ENCODE data around the gene CAST. TPM values are rescaled to one million over a fixed set of nuclear protein-coding genes. Genes with fewer than 3 reads are reported as not detected.

CAST gene
- total and polyA plus RNA-seq, 2 donors from 2014 or later = 83.2 to 282 TPM

DNA sequence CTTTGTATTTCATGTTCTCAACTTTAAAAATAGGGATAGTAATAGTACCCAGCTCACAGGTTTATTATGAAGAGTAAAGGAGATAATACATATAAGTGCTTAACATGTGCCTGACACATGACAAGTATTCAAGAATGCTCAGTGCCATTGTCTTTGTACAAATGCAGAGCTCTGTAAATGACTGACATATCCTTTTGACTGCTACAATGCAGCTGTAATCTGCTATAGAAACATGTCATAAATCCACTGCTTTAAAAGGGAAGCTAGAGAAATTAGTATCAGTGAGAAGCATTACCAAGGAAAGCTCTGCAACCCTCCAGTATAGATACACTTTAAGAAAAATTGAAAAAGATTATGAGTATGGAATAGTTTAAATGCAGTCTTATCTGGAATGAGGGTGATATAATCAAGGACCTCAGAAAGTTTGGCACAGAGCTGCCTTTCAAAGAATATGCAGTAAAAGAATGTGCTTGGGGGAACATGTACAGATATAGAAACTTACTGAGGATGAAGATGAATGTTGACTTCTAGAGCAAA lies 127.7 kb downstream of the CAST start:
- no peaks in the 10 kb centered on the region for H3K27me3 ChIP-seq (ENCODE audit: control insufficient read depth, insufficient read depth, low read length)
- H3K4me1 ChIP-seq (ENCODE audit: control insufficient read depth in 2 of 3, insufficient read depth in 2 of 3, low read depth in 1 of 3, low read length in 3 of 3) = peaks cover 0 to 3% (median 0%) of the 10 kb centered on the region in 3 donors
- no peak overlapping the region for H3K9ac ChIP-seq (ENCODE audit: low read length in 3 of 3)
- no peaks in the 10 kb centered on the region for H3K9me3 ChIP-seq (ENCODE audit: control insufficient read depth in 2 of 3, insufficient read depth in 1 of 3, low read length in 3 of 3)
- intact Hi-C loops (cut with DNase I) = no loop called here
- TF ChIP-seq CTCF (IDR thresholded peaks at IDR 0.05; ENCODE audit: borderline replicate concordance, extremely low read depth, insufficient read depth) = no peak
- H3K36me3 ChIP-seq (ENCODE audit: control insufficient read depth in 2 of 3, insufficient read depth in 3 of 3, low read length in 3 of 3) = peaks cover 2 to 26% (median 24%) of the 10 kb centered on the region in 3 donors
- no peak overlapping the region for H3K4me3 ChIP-seq (ENCODE audit: low read length in 3 of 3)
- FAIRE-seq (no peak), DNase-seq (no peak)
- H3K27ac ChIP-seq (ENCODE audit: low read depth in 2 of 2, low read length in 2 of 2) = no peak overlapping the region

GRCh38 chr5:96790961-96791504 lies 128.9 kb downstream of the CAST start:
- intact Hi-C loops (cut with DNase I) = no loop called here
- DNase-seq (no peak), FAIRE-seq (no peak)
- Histone ChIP-seq H3K9ac (ENCODE audit: low read length in 3 of 3) (no peak overlapping the region), H3K9me3 (ENCODE audit: control insufficient read depth in 2 of 3, insufficient read depth in 1 of 3, low read length in 3 of 3) (no peaks in the 10 kb centered on the region), H3K27me3 (ENCODE audit: control insufficient read depth, insufficient read depth, low read length) (no peaks in the 10 kb centered on the region), H3K36me3 (ENCODE audit: control insufficient read depth in 2 of 3, insufficient read depth in 3 of 3, low read length in 3 of 3) (peaks cover 3 to 30% (median 23%) of the 10 kb centered on the region in 3 donors), H3K4me3 (ENCODE audit: low read length in 3 of 3) (no peak overlapping the region), H3K27ac (ENCODE audit: low read depth in 2 of 2, low read length in 2 of 2) (no peak overlapping the region), H3K4me1 (ENCODE audit: control insufficient read depth in 2 of 3, insufficient read depth in 2 of 3, low read depth in 1 of 3, low read length in 3 of 3) (peaks cover 0 to 3% (median 0%) of the 10 kb centered on the region in 3 donors)
- no peak for TF ChIP-seq CTCF (IDR thresholded peaks at IDR 0.05; ENCODE audit: borderline replicate concordance, extremely low read depth, insufficient read depth)

DNA sequence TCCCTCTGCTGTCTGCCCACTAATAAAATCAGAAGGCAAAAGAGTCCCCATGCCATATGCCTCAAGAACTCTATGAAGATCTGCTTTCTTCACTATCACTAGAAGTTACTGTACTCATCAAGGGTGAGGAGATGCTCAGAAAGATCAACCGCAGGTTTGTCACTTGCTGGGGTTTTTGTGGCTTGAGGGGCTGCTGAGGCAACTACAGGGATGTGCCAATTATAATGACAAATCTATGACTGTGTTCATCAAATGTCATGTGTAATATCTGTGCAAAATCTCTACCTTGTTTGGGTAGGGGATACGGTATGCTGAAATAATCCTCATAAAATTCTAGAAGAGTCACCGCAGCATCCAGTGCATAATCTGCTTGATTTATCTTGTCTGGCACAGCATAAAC lies 132.6 kb downstream of the CAST start:
- peaks cover 4 to 36% (median 25%) of the 10 kb centered on the region in 3 donors for H3K36me3 ChIP-seq (ENCODE audit: control insufficient read depth in 2 of 3, insufficient read depth in 3 of 3, low read length in 3 of 3)
- H3K4me1 ChIP-seq (ENCODE audit: control insufficient read depth in 2 of 3, insufficient read depth in 2 of 3, low read depth in 1 of 3, low read length in 3 of 3) = peaks cover 0 to 3% (median 0%) of the 10 kb centered on the region in 3 donors
- H3K9me3 ChIP-seq (ENCODE audit: control insufficient read depth in 2 of 3, insufficient read depth in 1 of 3, low read length in 3 of 3) = no peaks in the 10 kb centered on the region
- intact Hi-C loops (cut with DNase I) = no loop called here
- FAIRE-seq (no peak), DNase-seq (no peak)
- H3K27me3 ChIP-seq (ENCODE audit: control insufficient read depth, insufficient read depth, low read length) = no peaks in the 10 kb centered on the region
- no peak for TF ChIP-seq CTCF (IDR thresholded peaks at IDR 0.05; ENCODE audit: borderline replicate concordance, extremely low read depth, insufficient read depth)
- H3K27ac ChIP-seq (ENCODE audit: low read depth in 2 of 2, low read length in 2 of 2) = no peak overlapping the region
- no peak overlapping the region for H3K9ac ChIP-seq (ENCODE audit: low read length in 3 of 3)
- no peak overlapping the region for H3K4me3 ChIP-seq (ENCODE audit: low read length in 3 of 3)
